GM15510 (cell line): ENCODE measurements around the gene CES2.

Experiments used
- POLR2A ChIP-seq: IDR thresholded peaks from 3 replicates; pipeline ENCODE4 v1.6.1; 2011; ENCODE audit warnings: borderline replicate concordance; ENCODE audit not compliant: insufficient read length; ENCODE audit errors: extremely low read depth

CES2 gene

GRCh38 chr16:66936889-66937554, 1.7 kb downstream of the CES2 start:
- TF ChIP-seq POLR2A: no peak

DNA sequence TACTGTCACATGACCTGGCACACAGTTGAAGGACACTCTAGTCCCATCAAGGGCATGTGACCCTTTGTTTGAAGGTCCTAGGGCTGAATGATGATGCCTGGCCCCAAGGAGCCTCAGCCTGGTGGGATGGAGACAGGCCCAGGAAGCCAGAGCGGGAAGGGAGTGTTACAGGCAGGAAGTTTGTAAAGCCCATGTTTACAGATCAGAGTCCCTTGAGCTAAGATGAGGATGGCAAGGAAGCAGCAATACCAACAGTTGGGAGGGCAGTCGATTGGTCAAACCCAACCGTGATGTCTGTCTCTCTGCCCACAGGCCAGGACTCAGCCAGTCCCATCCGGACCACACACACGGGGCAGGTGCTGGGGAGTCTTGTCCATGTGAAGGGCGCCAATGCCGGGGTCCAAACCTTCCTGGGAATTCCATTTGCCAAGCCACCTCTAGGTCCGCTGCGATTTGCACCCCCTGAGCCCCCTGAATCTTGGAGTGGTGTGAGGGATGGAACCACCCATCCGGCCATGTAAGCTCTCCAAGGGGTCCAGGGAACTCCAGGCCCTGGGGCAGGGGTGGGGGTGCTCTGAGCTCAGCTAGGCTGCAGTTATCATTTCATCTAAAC, 2.5 kb downstream of the CES2 start:
- no peak for TF ChIP-seq POLR2A

- TF ChIP-seq POLR2A: no peak
These were observed 4.0 kb downstream of the CES2 start for GRCh38 chr16:66939366-66939765.

GRCh38 chr16:66940236-66940635, 4.9 kb downstream of the CES2 start:
- no peak for TF ChIP-seq POLR2A

DNA sequence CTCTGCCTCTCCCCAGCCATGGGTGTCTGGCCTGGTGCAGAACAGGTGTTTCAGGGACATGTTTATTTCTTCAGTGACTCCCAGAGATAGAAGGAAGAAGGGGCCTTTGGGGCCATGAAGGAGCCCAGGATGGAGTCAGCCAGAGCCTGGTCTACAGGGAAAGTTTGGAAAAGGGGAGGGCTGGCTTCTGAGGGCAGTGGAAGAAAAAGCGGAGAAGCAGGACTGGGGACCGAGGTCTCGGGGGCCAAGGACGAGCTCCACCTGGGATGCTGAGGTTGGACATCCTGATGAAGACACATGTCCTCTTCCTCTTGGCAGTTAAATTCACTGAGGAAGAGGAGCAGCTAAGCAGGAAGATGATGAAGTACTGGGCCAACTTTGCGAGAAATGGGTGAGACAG, 7.7 kb downstream of the CES2 start:
- no peak for TF ChIP-seq POLR2A

DNA sequence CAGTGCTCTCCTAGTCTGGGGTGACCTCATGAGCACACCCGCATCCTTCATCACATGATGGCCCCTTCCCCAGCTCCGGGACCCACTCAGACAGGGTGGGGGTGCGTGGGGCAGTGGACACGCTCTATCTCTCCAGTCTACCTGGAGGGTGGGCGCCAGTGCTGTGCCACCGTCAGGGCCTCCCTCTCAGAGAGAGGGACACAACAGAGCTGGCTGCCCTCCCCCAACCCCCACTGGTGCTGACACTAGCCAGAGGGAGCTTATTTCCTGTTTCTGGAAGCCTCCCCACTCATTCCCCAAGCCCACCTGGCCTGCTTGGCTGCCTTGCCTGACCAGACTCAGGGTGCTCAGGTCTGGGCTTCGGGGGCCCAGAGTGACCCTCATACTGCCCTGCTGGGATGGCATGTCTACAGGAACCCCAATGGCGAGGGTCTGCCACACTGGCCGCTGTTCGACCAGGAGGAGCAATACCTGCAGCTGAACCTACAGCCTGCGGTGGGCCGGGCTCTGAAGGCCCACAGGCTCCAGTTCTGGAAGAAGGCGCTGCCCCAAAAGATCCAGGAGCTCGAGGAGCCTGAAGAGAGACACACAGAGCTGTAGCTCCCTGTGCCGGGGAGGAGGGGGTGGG, 8.2 kb downstream of the CES2 start:
- no peak for TF ChIP-seq POLR2A

- no peak for TF ChIP-seq POLR2A
These were observed 8.7 kb downstream of the CES2 start for GRCh38 chr16:66944054-66944441.

DNA sequence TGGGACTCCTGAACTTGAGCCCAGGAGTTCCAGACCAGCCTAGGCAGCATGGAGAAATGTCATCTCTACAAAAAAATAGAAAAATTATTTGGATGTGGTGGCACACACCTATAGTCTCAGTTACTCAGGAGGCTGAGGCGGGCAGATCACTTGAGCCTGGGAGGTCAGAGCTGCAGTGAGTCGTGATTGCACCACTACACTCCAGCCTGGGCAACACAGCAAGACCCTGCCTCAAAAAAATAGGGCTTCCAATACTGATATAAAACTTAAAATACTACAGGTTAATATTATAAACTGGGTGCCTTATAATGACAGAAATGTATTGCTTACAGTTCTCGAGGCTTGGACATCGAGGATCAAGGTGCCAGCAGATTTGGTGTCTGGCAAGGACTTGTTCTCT, 10.6 kb downstream of the CES2 start:
- no peak for TF ChIP-seq POLR2A

DNA sequence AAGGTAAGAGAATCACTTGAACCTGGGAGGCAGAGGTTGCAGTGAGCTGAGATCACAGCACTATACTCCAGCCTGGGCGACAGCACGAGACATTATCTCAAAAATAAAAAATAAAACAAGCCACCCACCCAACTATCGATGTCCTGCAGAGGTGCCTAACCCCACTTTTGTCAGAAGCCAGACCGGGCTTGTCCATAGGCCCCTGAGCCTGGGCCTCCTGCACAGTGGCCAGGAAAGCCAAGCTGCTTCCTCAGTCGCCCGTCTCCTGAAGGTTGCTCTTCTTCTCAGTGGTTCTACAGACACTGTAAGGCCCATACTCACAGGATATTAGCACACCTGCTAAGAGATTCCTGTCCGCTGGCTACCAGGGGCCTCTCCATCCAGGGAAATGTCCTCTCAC, 11.2 kb downstream of the CES2 start:
- no peak for TF ChIP-seq POLR2A

DNA sequence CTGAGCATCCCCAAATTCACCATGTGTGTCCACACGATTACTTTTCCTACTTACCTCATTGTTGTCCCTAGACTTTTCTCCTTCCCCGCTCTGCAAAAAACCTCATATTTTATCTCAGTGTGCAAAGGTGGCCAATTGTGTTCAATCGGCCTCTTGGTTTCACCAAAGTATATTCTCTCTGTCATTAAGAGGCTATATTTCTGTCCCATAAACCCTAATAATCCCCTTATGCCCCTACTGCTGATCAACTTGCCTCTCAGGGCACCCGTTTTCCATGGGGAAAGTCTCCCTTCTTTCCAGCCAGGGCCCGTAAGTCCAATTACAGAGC, 11.6 kb downstream of the CES2 start:
- TF ChIP-seq POLR2A: no peak

- no peak for TF ChIP-seq POLR2A
These were observed 12.2 kb downstream of the CES2 start for GRCh38 chr16:66947302-66948065.

DNA sequence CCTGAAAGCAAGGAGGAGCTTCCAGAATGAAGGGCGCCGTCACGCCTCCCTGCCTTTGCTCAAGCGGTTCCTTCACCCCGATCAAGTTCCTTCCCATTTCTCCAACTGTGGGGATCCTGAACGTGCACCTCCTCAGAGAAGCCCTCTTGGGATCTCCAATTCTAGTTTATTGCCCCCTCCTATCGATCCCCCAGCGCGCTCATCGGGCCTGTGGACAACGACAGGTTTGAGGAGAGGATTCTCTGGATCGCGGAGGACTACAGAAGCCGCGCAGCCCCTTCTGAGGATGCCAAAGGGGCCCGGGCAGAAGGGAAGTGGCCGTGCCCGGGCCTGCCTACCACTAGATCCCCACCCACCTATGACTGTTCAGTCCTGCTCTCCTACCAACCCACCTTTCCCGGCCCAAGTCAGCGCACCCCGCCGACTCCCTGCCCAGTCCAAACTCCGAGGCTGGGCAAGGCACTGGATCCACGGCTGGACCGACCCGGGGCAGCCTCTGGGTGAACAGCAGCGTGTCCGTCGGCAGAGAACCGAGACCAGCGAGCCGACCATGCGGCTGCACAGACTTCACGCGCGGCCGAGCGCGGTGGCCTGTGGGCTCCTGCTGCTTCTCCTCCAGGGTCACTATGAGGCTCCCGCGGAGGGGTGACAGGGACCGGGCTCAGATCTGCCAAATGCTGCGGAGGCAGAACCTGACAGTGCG, 13.0 kb downstream of the CES2 start:
- no peak for TF ChIP-seq POLR2A

GRCh38 chr16:66948837-66949225, 13.5 kb downstream of the CES2 start:
- no peak for TF ChIP-seq POLR2A

GRCh38 chr16:66949472-66949871, 14.2 kb downstream of the CES2 start:
- TF ChIP-seq POLR2A: no peak

GRCh38 chr16:66950437-66950836, 15.1 kb downstream of the CES2 start:
- TF ChIP-seq POLR2A: no peak

DNA sequence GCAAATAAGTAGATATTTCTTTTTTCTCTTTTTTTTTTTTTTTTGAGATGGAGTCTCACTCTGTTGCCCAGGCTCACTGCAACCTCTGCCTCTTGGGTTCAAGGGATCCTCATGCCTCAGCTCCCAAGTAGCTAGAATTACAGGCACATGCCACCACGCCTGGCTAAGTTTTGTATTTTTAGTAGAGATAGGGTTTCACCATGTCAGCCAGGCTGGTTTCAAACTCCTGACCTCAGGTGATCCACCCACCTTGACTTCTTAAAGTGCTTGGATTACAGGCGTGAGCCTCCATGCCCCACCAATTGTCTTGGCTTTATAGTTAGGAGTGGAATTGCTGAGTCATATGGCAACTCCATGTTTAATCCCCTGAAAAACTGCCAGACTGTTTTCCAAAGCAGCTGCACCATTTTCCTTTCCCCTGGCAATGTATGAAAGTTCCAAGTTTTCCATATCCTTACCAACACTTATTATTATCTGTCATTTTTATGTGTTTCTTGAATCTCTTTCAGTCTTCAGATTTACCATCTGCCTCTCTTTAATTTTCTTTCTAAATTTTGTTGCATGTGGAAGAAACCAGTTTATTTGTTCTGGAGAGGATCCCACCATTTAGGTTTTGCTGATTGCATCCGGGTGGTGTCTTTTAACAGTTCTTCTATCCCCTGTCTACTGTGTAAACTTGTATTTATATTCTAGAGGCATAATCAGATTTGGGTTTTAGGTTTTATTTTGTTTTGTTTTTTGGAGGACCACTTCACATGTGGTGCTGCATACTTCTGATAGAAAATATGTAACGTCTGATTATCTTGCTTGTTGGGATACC, 15.9 kb downstream of the CES2 start:
- TF ChIP-seq POLR2A: no peak
